Retinal pigment epithelial cell (primary cell): ENCODE measurements around the gene RSPO1.

ENCODE experiments used
- DNase-seq: peaks from one replicate; pipeline ENCODE4 v3.0.0-alpha.2; 2010; ENCODE audit warnings: low read depth
- H3K4me3 ChIP-seq: 2 replicates; pipeline ENCODE4 v1.5.1; 2011; ENCODE audit warnings: mild to moderate bottlenecking, low read length, control low read depth, moderate library complexity
- TF ChIP-seq, protein P1 (sequence below): conservative IDR thresholded peaks from 2 replicates; pipeline ENCODE4 v1.5.1; 2011; ENCODE audit warnings: low read depth, low read length, control low read depth, inconsistent platforms

The RSPO1 gene

GRCh38 chr1:37663426-37664000, 28.8 kb upstream of the RSPO1 start:
- TF ChIP-seq, protein P1, sequence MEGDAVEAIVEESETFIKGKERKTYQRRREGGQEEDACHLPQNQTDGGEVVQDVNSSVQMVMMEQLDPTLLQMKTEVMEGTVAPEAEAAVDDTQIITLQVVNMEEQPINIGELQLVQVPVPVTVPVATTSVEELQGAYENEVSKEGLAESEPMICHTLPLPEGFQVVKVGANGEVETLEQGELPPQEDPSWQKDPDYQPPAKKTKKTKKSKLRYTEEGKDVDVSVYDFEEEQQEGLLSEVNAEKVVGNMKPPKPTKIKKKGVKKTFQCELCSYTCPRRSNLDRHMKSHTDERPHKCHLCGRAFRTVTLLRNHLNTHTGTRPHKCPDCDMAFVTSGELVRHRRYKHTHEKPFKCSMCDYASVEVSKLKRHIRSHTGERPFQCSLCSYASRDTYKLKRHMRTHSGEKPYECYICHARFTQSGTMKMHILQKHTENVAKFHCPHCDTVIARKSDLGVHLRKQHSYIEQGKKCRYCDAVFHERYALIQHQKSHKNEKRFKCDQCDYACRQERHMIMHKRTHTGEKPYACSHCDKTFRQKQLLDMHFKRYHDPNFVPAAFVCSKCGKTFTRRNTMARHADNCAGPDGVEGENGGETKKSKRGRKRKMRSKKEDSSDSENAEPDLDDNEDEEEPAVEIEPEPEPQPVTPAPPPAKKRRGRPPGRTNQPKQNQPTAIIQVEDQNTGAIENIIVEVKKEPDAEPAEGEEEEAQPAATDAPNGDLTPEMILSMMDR: no peak
- H3K4me3 ChIP-seq: no peak overlapping the region
- DNase-seq: no peak

GRCh38 chr1:37662031-37662755, 27.5 kb upstream of the RSPO1 start:
- DNase-seq: no peak
- H3K4me3 ChIP-seq: no peak overlapping the region
- TF ChIP-seq, protein P1: no peak

- TF ChIP-seq, protein P1: no peak
- no peak overlapping the region for H3K4me3 ChIP-seq
- no peak for DNase-seq
Observed at GRCh38 chr1:37661401-37661800, 26.7 kb upstream of the RSPO1 start.

- TF ChIP-seq, protein P1: no peak
- H3K4me3 ChIP-seq: no peak overlapping the region
Observed at GRCh38 chr1:37660664-37661063, 26.0 kb upstream of the RSPO1 start.

GRCh38 chr1:37658486-37658885, 23.8 kb upstream of the RSPO1 start:
- H3K4me3 ChIP-seq: no peak overlapping the region
- DNase-seq: no peak
- TF ChIP-seq, protein P1: no peak

More at GRCh38 chr1:37660664-37661063, 26.0 kb upstream of the RSPO1 start:
- DNase-seq: no peak

DNA sequence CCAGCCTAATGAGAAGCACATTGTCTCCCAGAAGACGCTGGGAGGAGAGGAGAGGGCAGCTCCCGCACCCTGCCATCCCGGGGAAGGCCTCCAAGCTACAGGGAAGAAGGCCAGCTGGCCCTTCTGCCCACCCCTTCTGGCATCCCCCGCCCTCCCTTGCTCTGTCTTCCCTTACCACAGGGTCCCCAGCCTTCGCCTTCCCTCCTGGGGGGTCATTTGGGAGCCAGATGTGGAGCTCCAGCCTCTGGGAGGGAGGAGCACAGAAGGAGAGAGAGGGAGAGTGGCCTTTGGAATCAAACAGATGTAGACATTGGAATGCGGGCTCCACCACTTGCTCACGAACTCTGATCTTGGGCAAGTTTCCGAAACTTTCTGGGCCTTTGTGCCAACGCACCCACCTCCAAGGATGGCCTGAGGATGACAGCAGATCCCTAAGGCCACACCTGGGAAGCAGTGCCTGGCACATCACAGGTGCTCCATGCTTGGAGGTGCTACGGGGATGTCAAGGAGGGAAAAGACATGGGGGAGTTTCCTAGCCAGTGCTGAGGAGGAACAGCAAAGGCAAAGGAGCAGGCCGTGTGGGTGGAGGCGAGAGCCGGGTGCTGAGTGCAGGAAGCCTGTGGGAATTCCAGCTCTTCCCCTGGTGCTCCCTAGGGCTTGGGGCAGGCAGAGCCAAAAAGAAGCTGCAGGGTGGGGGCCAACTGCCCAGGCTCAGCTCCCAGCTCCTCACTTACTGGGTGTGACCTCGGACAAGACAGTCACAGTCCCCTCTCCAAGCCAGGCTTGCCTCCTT, 23.1 kb upstream of the RSPO1 start:
- TF ChIP-seq, protein P1: no peak
- no peak for DNase-seq
- H3K4me3 ChIP-seq: no peak overlapping the region
